ENCODE data around the gene HNMT. TPM values are rescaled to one million over a fixed set of nuclear protein-coding genes. Genes with fewer than 3 reads are reported as not detected.

Gene HNMT
- total RNA-seq, 1 experiment from 2014 or later: 4.1 TPM

GRCh38 chr2:137957033-137957432, 7.2 kb upstream of the HNMT start:
- ATAC-seq (no peak), DNase-seq (ENCODE audit: low read depth, low spot score) (no peak)
- H3K27ac ChIP-seq (ENCODE audit: low read length): no peak overlapping the region
- in situ Hi-C loops (cut with HindIII; ENCODE audit: low pct_unique_long_range_greater_than_20kb, low sequenced_read_pairs) (no loop called here), intact Hi-C loops (cut with micrococcal nuclease; ENCODE audit: unreplicated experiment) (no loop called here)
- CTCF ChIA-PET: no interaction called here
- TF ChIP-seq SIN3A (IDR thresholded peaks at IDR 0.05; ENCODE audit: borderline replicate concordance, insufficient read depth, low read depth, low read length) (no peak), TCF7L2 (IDR thresholded peaks at IDR 0.05; ENCODE audit: low read depth, low read length) (no peak), REST (IDR thresholded peaks at IDR 0.05; ENCODE audit: insufficient read depth in 1 of 2, low read depth in 2 of 2, low read length in 1 of 2) (no peak)
- no peak overlapping the region for H3K4me3 ChIP-seq (ENCODE audit: low read depth in 2 of 2, low read length in 2 of 2)
- peaks cover 8% of the 10 kb centered on the region; the same call in 1 of the 2 replicates for H3K4me1 ChIP-seq (ENCODE audit: control insufficient read depth, insufficient read depth, low read length)
- BruUV-seq (replicated peaks): no TSS peak
- H3K9me3 ChIP-seq (ENCODE audit: control insufficient read depth, insufficient read depth, low read depth, low read length): no peaks in the 10 kb centered on the region
- no peaks in the 10 kb centered on the region for H3K27me3 ChIP-seq (ENCODE audit: control insufficient read depth, insufficient read depth, low read length)
- H3K36me3 ChIP-seq (ENCODE audit: control insufficient read depth, insufficient read depth, low read length): no peaks in the 10 kb centered on the region
- POLR2A ChIA-PET: no interaction called here

GRCh38 chr2:137959166-137959565, 5.1 kb upstream of the HNMT start:
- intact Hi-C loops (cut with micrococcal nuclease; ENCODE audit: unreplicated experiment): no loop called here
- ChIA-PET POLR2A (no interaction called here), CTCF (no interaction called here)
- no peak for DNase-seq (ENCODE audit: low read depth, low spot score)
- peaks cover 9% of the 10 kb centered on the region; the same call in 1 of the 2 replicates for H3K4me1 ChIP-seq (ENCODE audit: control insufficient read depth, insufficient read depth, low read length)
- no peaks in the 10 kb centered on the region for H3K27me3 ChIP-seq (ENCODE audit: control insufficient read depth, insufficient read depth, low read length)
- TF ChIP-seq CTCF (IDR thresholded peaks at IDR 0.05): no peak
- TF ChIP-seq POLR2AphosphoS5 (IDR thresholded peaks at IDR 0.05; ENCODE audit: low read depth, low read length): no peak
- no peak for TF ChIP-seq SIN3A (IDR thresholded peaks at IDR 0.05; ENCODE audit: borderline replicate concordance, insufficient read depth, low read depth, low read length)
- TF ChIP-seq REST (IDR thresholded peaks at IDR 0.05; ENCODE audit: insufficient read depth in 1 of 2, low read depth in 2 of 2, low read length in 1 of 2): no peak
- no peak for TF ChIP-seq TCF7L2 (IDR thresholded peaks at IDR 0.05; ENCODE audit: low read depth, low read length)
- H3K9me3 ChIP-seq (ENCODE audit: control insufficient read depth, insufficient read depth, low read depth, low read length): no peaks in the 10 kb centered on the region
- in situ Hi-C loops (cut with HindIII; ENCODE audit: low pct_unique_long_range_greater_than_20kb, low sequenced_read_pairs): no loop called here
- no peaks in the 10 kb centered on the region for H3K36me3 ChIP-seq (ENCODE audit: control insufficient read depth, insufficient read depth, low read length)
- no peak overlapping the region for H3K27ac ChIP-seq (ENCODE audit: low read length)
- no peak overlapping the region for H3K4me3 ChIP-seq (ENCODE audit: low read depth in 2 of 2, low read length in 2 of 2)
- BruUV-seq (replicated peaks): no TSS peak
- no peak for ATAC-seq
